Left ventricle myocardium inferior (tissue), 1 donor: Measurements from ENCODE around the gene AMBRA1. TPM values are rescaled to one million over a fixed set of nuclear protein-coding genes. Genes with fewer than 3 reads are reported as not detected.

Source experiments
- DNase-seq: peaks from one replicate; pipeline ENCODE4 v3.0.0-alpha.2; 2020
- H3K27ac ChIP-seq: fragments of 200-600 bp; replicated peaks from 2 replicates; pipeline ENCODE4 v1.8.0; 2021
- H3K27me3 ChIP-seq: fragments of 200-600 bp; 2 replicates; pipeline ENCODE4 v1.8.0; 2021; ENCODE audit warnings: low read depth
- H3K36me3 ChIP-seq: fragments of 200-600 bp; 2 replicates; pipeline ENCODE4 v1.8.0; 2021
- H3K4me1 ChIP-seq: fragments of 200-600 bp; 2 replicates; pipeline ENCODE4 v1.8.0; 2021
- H3K4me3 ChIP-seq: fragments of 200-600 bp; 2 replicates; pipeline ENCODE4 v1.8.0; 2021; ENCODE audit warnings: mild to moderate bottlenecking, moderate library complexity
- H3K9me3 ChIP-seq: fragments of 200-600 bp; replicated peaks from 2 replicates; pipeline ENCODE4 v1.8.0; 2021
- intact Hi-C: fragments of 100-400 bp; cut with micrococcal nuclease; formaldehyde crosslinking; loops from one replicate; pipeline ENCODE4 v1.11.0; 2022
- total RNA-seq: library from RNA; stranded (reverse); fragmentation: NEBNext Ultra II Directional; extraction: Animal tissue kit (Norgen Biotek cat#: 25700); gene quantifications from one replicate; pipeline ENCODE4 v1.2.1, GENCODE V29; 2021
- TF ChIP-seq, protein P1 (sequence below): fragments of 200-600 bp; IDR thresholded peaks from 2 replicates; pipeline ENCODE4 v1.8.0; 2021; ENCODE audit warnings: antibody characterized with exemption, mild to moderate bottlenecking, borderline replicate concordance
- donor health status: DM: no; HTN: yes; CAD: no; lungs with severe emphysema.

The AMBRA1 gene
- total RNA-seq, 1 donor from 2014 or later: 14.2 TPM

DNA sequence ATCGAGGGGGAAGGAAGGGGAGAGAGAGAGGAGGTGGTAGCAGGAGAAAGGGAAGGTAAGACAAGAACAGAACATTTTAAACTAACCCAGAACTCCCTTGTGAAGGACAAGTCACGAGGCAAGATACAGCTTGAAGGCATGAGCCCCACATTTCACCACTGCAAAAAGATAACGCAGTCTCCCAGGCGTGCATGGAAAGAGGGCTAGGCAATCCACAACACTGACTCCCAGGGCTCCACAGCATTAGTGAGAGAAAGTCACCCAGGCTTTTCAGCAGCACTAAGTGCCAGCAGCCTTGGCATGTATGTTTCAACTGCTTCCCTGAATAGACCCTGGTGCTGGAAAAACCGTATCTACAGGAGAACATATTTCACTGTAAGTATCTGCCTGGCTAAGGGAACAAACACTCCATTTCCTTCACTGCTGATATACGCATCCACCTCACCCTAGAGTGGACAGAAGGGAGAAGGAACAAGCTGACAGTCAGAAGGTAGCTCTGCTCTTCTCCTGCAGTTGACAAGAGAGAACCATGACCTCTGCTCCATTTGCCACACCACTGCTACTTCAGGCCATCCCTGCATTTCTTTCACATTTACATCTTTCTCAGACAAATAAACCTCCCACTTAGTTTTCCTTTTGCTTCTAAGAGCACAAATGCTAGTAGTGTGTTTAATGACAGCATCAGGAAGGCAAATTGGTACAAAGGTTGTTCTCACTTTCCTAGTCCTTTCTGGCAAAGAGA is 87.9 kb downstream of the AMBRA1 start:
- DNase-seq: no peak
- TF ChIP-seq, protein P1, sequence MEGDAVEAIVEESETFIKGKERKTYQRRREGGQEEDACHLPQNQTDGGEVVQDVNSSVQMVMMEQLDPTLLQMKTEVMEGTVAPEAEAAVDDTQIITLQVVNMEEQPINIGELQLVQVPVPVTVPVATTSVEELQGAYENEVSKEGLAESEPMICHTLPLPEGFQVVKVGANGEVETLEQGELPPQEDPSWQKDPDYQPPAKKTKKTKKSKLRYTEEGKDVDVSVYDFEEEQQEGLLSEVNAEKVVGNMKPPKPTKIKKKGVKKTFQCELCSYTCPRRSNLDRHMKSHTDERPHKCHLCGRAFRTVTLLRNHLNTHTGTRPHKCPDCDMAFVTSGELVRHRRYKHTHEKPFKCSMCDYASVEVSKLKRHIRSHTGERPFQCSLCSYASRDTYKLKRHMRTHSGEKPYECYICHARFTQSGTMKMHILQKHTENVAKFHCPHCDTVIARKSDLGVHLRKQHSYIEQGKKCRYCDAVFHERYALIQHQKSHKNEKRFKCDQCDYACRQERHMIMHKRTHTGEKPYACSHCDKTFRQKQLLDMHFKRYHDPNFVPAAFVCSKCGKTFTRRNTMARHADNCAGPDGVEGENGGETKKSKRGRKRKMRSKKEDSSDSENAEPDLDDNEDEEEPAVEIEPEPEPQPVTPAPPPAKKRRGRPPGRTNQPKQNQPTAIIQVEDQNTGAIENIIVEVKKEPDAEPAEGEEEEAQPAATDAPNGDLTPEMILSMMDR: no peak
- no peaks in the 10 kb centered on the region for H3K27me3 ChIP-seq
- H3K4me3 ChIP-seq: no peak overlapping the region
- H3K4me1 ChIP-seq: peaks cover 27% of the 10 kb centered on the region
- H3K36me3 ChIP-seq: peaks cover 38% of the 10 kb centered on the region
- intact Hi-C loops: no loop called here
- peak overlapping the region; percentile 76 for H3K27ac ChIP-seq
- no peaks in the 10 kb centered on the region for H3K9me3 ChIP-seq

DNA sequence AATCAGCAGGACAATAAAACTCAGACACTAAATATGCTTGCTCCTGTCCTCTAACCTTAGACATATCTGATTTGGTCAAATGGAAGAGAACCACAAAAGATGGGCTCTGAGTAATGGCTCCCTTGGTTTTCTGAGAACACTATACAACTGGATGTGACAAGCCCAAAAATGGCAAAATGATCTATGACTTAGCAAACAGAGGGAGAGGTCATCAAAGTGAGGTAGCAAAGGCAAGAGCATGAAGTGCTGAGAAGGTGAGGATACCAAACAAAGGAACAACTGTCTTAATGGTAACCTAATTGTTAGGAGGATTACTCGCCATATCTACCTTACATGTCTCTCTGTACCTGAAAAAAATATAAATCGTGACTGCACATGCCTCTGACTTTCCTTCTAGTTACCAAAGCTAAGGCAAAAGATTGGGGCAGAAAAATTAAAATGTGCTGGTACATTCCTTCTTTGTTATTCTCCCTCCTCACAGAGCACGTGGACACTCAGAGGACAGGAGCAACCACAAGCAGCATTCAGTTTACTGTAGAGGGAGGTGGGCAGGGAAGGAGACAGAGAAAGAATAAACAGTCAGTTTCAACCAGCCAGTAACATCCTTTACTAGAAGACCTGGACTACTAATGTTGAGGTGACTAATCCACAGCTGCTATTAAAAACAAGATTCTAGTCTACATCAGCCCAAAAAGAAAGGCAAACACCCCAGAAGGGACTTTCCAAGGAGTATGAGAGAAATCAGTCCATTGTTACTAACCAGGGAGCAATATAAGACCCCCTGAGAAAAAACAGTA is 88.8 kb downstream of the AMBRA1 start:
- Histone ChIP-seq H3K27me3 (no peaks in the 10 kb centered on the region), H3K4me1 (peaks cover 34% of the 10 kb centered on the region), H3K4me3 (no peak overlapping the region), H3K27ac (peak overlapping the region; percentile 76), H3K36me3 (peaks cover 38% of the 10 kb centered on the region), H3K9me3 (no peaks in the 10 kb centered on the region)
- DNase-seq: no peak
- TF ChIP-seq, protein P1: no peak
- intact Hi-C loops: no loop called here

DNA sequence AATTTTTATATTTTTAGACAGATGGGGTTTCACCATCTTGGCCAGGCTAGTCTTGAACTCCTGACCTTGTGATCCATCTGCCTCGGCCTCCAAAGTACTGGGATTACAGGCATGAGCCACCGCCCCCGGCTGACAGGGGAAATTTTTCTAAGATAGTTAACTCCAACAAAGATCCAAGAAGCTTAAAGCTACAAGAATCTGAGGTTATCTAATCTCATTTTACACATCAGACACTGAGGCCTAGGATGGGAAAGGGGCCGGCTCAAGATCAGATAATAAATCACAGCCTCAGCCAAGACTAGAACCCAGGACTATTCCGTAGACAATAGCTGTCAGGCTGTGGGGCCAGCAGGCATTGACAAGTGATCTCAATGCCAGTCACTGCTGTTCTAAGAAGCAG is 94.0 kb downstream of the AMBRA1 start:
- H3K4me3 ChIP-seq: no peak overlapping the region
- H3K4me1 ChIP-seq: peaks cover 51% of the 10 kb centered on the region
- H3K27me3 ChIP-seq: no peaks in the 10 kb centered on the region
- DNase-seq: no peak
- TF ChIP-seq, protein P1: no peak
- H3K9me3 ChIP-seq: no peaks in the 10 kb centered on the region
- H3K27ac ChIP-seq: peak overlapping the region; percentile 16
- peaks cover 11% of the 10 kb centered on the region for H3K36me3 ChIP-seq
- intact Hi-C loops: no loop called here

DNA sequence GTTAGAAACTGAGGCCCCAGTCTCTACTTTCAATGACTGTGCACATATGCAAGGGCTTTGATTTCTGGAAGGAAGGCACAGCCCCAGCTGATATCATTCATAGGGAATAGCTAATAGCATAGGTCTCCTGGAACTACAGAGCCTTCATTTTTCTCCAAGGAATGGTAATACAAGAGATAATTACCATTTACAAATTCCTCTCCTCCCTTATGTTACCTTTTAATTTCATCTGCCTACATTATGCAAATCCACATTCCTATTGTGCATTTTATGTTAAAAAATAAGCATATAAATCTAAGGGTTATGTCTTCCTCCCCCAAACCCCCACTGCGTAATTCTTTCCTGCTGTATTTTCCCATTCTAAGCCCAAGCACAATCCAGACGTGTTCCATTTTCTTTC is 94.9 kb downstream of the AMBRA1 start:
- Histone ChIP-seq H3K36me3 (peaks cover 6% of the 10 kb centered on the region), H3K4me3 (no peak overlapping the region), H3K4me1 (peaks cover 42% of the 10 kb centered on the region), H3K27ac (no peak overlapping the region), H3K9me3 (no peaks in the 10 kb centered on the region), H3K27me3 (no peaks in the 10 kb centered on the region)
- no peak for DNase-seq
- TF ChIP-seq, protein P1: no peak
- intact Hi-C loops: no loop called here

- H3K4me1 ChIP-seq: peaks cover 47% of the 10 kb centered on the region
- H3K27me3 ChIP-seq: no peaks in the 10 kb centered on the region
- peaks cover 10% of the 10 kb centered on the region for H3K36me3 ChIP-seq
- peak overlapping the region; percentile 24 for H3K27ac ChIP-seq
- TF ChIP-seq, protein P1: no peak
- H3K9me3 ChIP-seq: no peaks in the 10 kb centered on the region
- DNase-seq: no peak
- intact Hi-C loops: no loop called here
- H3K4me3 ChIP-seq: no peak overlapping the region
Measured at GRCh38 chr11:46498179-46498578, 95.6 kb downstream of the AMBRA1 start.
